HCT116 (cell line): ENCODE results near the gene IFRD1. TPM values are rescaled to one million over a fixed set of nuclear protein-coding genes. Genes with fewer than 3 reads are reported as not detected.

Experiments
- ATAC-seq: fragments of 200-7000 bp; cut with Tn5 transposase; 2 replicates; pipeline ENCODE4 v1.9.1; 2020; ENCODE audit warnings: mild to moderate bottlenecking, moderate library complexity
- BruUV-seq: library from RNA; stranded (reverse); fragments of 400-500 nt; replicated peaks from 2 replicates; lab custom pipeline; 2021; lab: Mats Ljungman, UMichigan
- CTCF ChIA-PET: fragments of 300-600 bp; sonication (Branson Sonifier 250); formaldehyde crosslinking; loops from one replicate; lab custom pipeline; 2021; ENCODE audit warnings: antibody characterized with exemption; lab: Charles Lee
- POLR2A ChIA-PET: fragments of 300-600, 350-600 bp; sonication (Branson Sonifier 250); formaldehyde crosslinking; loops from one replicate; lab custom pipeline; 2021; ENCODE audit warnings: antibody characterized with exemption; lab: Charles Lee
- RAD21 ChIA-PET, 2 experiments: fragments of 300-600 bp; sonication (Branson Sonifier 250); formaldehyde crosslinking; loops; one replicate each; lab custom pipeline; 2023; ENCODE audit warnings: low total read pairs in 2 of 2; ENCODE audit not compliant: uncharacterized antibody in 2 of 2, unreplicated experiment in 2 of 2, low non-redundant PET in 1 of 2; lab: Charles Lee
- DNase-seq: peaks from one replicate; pipeline ENCODE4 v3.0.0-alpha.2; 2010; ENCODE audit warnings: low read depth, low spot score
- H2AFZ ChIP-seq: fragments of 200-600 bp; shearing (Covaris generic), sonication (generic); 2 replicates; pipeline ENCODE4 v1.6.1; 2017; ENCODE audit warnings: low read depth, mixed run types, mixed read lengths, antibody characterized with exemption, low read length; ENCODE audit not compliant: poor library complexity, severe bottlenecking
- H3K27ac ChIP-seq: 2 replicates; pipeline ENCODE4 v1.5.1; 2012; ENCODE audit warnings: low read depth, low read length
- H3K27me3 ChIP-seq: fragments of 200-600 bp; sonication (generic); 2 replicates; pipeline ENCODE4 v1.6.1; 2016; ENCODE audit warnings: mixed run types, low read length, mixed read lengths; ENCODE audit not compliant: insufficient read depth
- H3K36me3 ChIP-seq, 2 experiments: fragments of 200-500 bp in 1 of 2; fragments of 200-600 bp in 1 of 2; sonication (Bioruptor generic) in 1 of 2; sonication (generic) in 1 of 2; 2 replicates each; pipeline versions ENCODE4 v1.5.1 to v1.6.1; 2014 to 2016; ENCODE audit warnings: low read length in 2 of 2, inconsistent platforms in 1 of 2, mixed read lengths in 1 of 2, mixed run types in 1 of 2; ENCODE audit not compliant: insufficient read depth in 2 of 2, control insufficient read depth in 1 of 2
- H3K4me1 ChIP-seq, 2 experiments: fragments of 200-600 bp in 1 of 2; sonication (generic) in 1 of 2; 2 replicates each; pipeline versions ENCODE4 v1.5.1 to v1.6.1; 2012 to 2017; ENCODE audit warnings: low read length in 2 of 2, inconsistent platforms in 1 of 2, mild to moderate bottlenecking in 1 of 2, mixed read lengths in 1 of 2, mixed run types in 1 of 2, moderate library complexity in 1 of 2; ENCODE audit not compliant: insufficient read depth in 2 of 2, control insufficient read depth in 1 of 2
- H3K4me2 ChIP-seq: fragments of 200-600 bp; sonication (generic); 2 replicates; pipeline ENCODE4 v1.6.1; 2017; ENCODE audit warnings: mixed run types, low read length, mixed read lengths
- H3K4me3 ChIP-seq, 2 experiments: fragments of 200-600 bp in 1 of 2; sonication (generic) in 1 of 2; replicated peaks in 1 of 2; 2 replicates each; pipeline ENCODE4 v1.5.1; 2011 to 2016; ENCODE audit warnings: low read length in 2 of 2, control low read depth in 1 of 2, low read depth in 1 of 2, mild to moderate bottlenecking in 1 of 2, mixed read lengths in 1 of 2, mixed run types in 1 of 2
- H3K79me2 ChIP-seq: fragments of 200-600 bp; sonication (generic); 2 replicates; pipeline ENCODE4 v1.6.1; 2017; ENCODE audit warnings: mild to moderate bottlenecking, mixed run types, low read length, moderate library complexity, mixed read lengths; ENCODE audit not compliant: insufficient read depth
- H3K9ac ChIP-seq: fragments of 200-600 bp; sonication (generic); 2 replicates; pipeline ENCODE4 v1.6.1; 2016; ENCODE audit warnings: low read length, mixed read lengths
- H3K9me2 ChIP-seq: fragments of 200-600 bp; sonication (generic), shearing (Covaris generic); 2 replicates; pipeline ENCODE4 v1.6.1; 2017; ENCODE audit warnings: mixed run types, mild to moderate bottlenecking, moderate library complexity; ENCODE audit not compliant: insufficient read depth
- H3K9me3 ChIP-seq, 2 experiments: fragments of 200-500 bp in 1 of 2; fragments of 200-600 bp in 1 of 2; sonication (Bioruptor generic) in 1 of 2; sonication (generic) in 1 of 2; 2 replicates each; pipeline ENCODE4 v1.6.1; 2014 to 2017; ENCODE audit warnings: low read length in 2 of 2, mixed read lengths in 2 of 2, inconsistent platforms in 1 of 2, low read depth in 1 of 2, mild to moderate bottlenecking in 1 of 2, mixed run types in 1 of 2, moderate library complexity in 1 of 2; ENCODE audit not compliant: control insufficient read depth in 1 of 2, insufficient read depth in 1 of 2
- H4K20me1 ChIP-seq: fragments of 200-600 bp; sonication (generic), shearing (Covaris generic); 2 replicates; pipeline ENCODE4 v1.6.1; 2017; ENCODE audit warnings: mixed run types, mild to moderate bottlenecking, moderate library complexity; ENCODE audit not compliant: insufficient read depth
- CBX3 ChIP-seq: IDR thresholded peaks from 2 replicates; pipeline ENCODE4 v1.6.1; 2012; ENCODE audit warnings: low read depth
- CEBPB ChIP-seq: IDR thresholded peaks from 2 replicates; pipeline ENCODE4 v1.6.1; 2012; ENCODE audit warnings: low read depth
- EZH2 ChIP-seq: fragments of 200-600 bp; sonication (generic); IDR thresholded peaks from 2 replicates; pipeline ENCODE4 v1.6.1; 2017; ENCODE audit warnings: antibody characterized with exemption, mixed run types
- JUND ChIP-seq: IDR thresholded peaks from 2 replicates; pipeline ENCODE4 v1.6.1; 2012
- POLR2A ChIP-seq: IDR thresholded peaks from 2 replicates; pipeline ENCODE4 v1.7.0; 2011; ENCODE audit warnings: borderline replicate concordance; ENCODE audit not compliant: insufficient read depth, insufficient read length; ENCODE audit errors: extremely low read depth
- POLR2AphosphoS5 ChIP-seq: IDR thresholded peaks from 2 replicates; pipeline ENCODE4 v1.6.1; 2011; ENCODE audit warnings: mild to moderate bottlenecking, low read depth, low read length, moderate library complexity
- RAD21 ChIP-seq: IDR thresholded peaks from 2 replicates; pipeline ENCODE4 v1.6.1; 2012; ENCODE audit warnings: low read depth, mild to moderate bottlenecking
- SIN3A ChIP-seq: IDR thresholded peaks from 2 replicates; pipeline ENCODE4 v1.6.1; 2012; ENCODE audit warnings: low read depth
- SP1 ChIP-seq: IDR thresholded peaks from 2 replicates; pipeline ENCODE4 v1.6.1; 2012; ENCODE audit warnings: low read depth
- SRF ChIP-seq: IDR thresholded peaks from 2 replicates; pipeline ENCODE4 v1.6.1; 2012; ENCODE audit warnings: low read depth
- TCF7L2 ChIP-seq: IDR thresholded peaks from 2 replicates; pipeline ENCODE4 v1.7.0; 2011; ENCODE audit warnings: borderline replicate concordance, inconsistent platforms; ENCODE audit not compliant: insufficient read depth, insufficient read length; ENCODE audit errors: extremely low read depth
- YY1 ChIP-seq: IDR thresholded peaks from 2 replicates; pipeline ENCODE4 v1.6.1; 2011; ENCODE audit warnings: low read length, low read depth, moderate library complexity, mild to moderate bottlenecking; ENCODE audit not compliant: insufficient replicate concordance; ENCODE audit errors: extremely low read depth
- ZFX ChIP-seq: fragments of 450-650 bp; IDR thresholded peaks from 2 replicates; pipeline ENCODE4 v1.6.1; 2017
- ZNF274 ChIP-seq: fragments of 200-500 bp; sonication (Bioruptor generic); IDR thresholded peaks from 2 replicates; pipeline ENCODE4 v1.6.1; 2014; ENCODE audit warnings: mild to moderate bottlenecking, low read depth, low read length, inconsistent platforms
- intact Hi-C: fragments of 100-400 bp; cut with micrococcal nuclease; formaldehyde crosslinking; loops from 2 replicates; pipeline ENCODE4 v1.10.0; 2022
- total RNA-seq: library from RNA; stranded (reverse); gene quantifications from one replicate; pipeline ENCODE4 v1.2.1, GENCODE V29; 2021; ENCODE audit not compliant: unreplicated experiment
- TF ChIP-seq, protein P1 (sequence below): IDR thresholded peaks from 2 replicates; pipeline ENCODE4 v1.6.1; 2012; ENCODE audit warnings: low read depth

Gene IFRD1
- total RNA-seq, 1 experiment from 2014 or later, result 43.6 TPM

DNA sequence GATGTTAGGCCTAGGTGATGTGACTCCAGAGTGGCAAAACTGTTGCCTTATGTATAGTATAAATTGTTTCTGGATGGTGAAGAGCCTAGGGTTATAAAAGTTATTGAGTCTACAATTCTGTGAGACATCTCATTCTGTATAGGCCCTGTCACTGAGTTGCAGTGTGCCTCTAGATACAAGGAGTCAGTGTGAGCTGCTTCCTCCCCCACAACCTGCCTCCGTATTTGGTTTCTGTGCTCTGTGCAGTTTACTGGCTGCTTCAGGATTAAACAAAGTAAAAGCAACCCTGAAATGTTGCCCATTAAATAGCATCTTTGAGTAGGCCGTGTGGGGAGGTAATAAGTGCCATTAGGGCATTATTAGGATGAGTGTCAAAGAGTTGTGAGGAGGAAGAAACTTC is 1.9 kb upstream of the IFRD1 start:
- peak overlapping the region; percentile 45; the same call in 1 of the 2 replicates for H3K27ac ChIP-seq

More for the DNA sequence above, 1.9 kb upstream of the IFRD1 start:
- TF ChIP-seq JUND, result no peak
- TF ChIP-seq YY1, result no peak
- TF ChIP-seq POLR2AphosphoS5, result no peak
- TF ChIP-seq CEBPB, result no peak
- TF ChIP-seq TCF7L2, result no peak
- TF ChIP-seq RAD21, result no peak
- TF ChIP-seq CBX3, result no peak
- no peak for TF ChIP-seq SRF
- TF ChIP-seq SP1, result no peak
- no peak for TF ChIP-seq POLR2A
- TF ChIP-seq ZFX, result no peak
- no peak for TF ChIP-seq EZH2
- TF ChIP-seq, protein P1, sequence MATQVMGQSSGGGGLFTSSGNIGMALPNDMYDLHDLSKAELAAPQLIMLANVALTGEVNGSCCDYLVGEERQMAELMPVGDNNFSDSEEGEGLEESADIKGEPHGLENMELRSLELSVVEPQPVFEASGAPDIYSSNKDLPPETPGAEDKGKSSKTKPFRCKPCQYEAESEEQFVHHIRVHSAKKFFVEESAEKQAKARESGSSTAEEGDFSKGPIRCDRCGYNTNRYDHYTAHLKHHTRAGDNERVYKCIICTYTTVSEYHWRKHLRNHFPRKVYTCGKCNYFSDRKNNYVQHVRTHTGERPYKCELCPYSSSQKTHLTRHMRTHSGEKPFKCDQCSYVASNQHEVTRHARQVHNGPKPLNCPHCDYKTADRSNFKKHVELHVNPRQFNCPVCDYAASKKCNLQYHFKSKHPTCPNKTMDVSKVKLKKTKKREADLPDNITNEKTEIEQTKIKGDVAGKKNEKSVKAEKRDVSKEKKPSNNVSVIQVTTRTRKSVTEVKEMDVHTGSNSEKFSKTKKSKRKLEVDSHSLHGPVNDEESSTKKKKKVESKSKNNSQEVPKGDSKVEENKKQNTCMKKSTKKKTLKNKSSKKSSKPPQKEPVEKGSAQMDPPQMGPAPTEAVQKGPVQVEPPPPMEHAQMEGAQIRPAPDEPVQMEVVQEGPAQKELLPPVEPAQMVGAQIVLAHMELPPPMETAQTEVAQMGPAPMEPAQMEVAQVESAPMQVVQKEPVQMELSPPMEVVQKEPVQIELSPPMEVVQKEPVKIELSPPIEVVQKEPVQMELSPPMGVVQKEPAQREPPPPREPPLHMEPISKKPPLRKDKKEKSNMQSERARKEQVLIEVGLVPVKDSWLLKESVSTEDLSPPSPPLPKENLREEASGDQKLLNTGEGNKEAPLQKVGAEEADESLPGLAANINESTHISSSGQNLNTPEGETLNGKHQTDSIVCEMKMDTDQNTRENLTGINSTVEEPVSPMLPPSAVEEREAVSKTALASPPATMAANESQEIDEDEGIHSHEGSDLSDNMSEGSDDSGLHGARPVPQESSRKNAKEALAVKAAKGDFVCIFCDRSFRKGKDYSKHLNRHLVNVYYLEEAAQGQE, result no peak
- TF ChIP-seq SIN3A, result no peak
- no peak for TF ChIP-seq ZNF274
- TF ChIP-seq, all 23 proteins: peak for 0
- POLR2A ChIA-PET, result no interaction called here
- Histone ChIP-seq H3K9ac (no peak overlapping the region), H3K9me3 (no peaks in the 10 kb centered on the region), H2AFZ (no peak overlapping the region), H3K36me3 (no peaks in the 10 kb centered on the region), H3K4me1 (peaks cover 18 to 32% of the 10 kb centered on the region in 2 experiments), H3K79me2 (peaks cover 30% of the 10 kb centered on the region), H3K27me3 (no peaks in the 10 kb centered on the region), H3K4me2 (peak overlapping the region; percentile 90), H4K20me1 (no peaks in the 10 kb centered on the region), H3K4me3 (no peak overlapping the region), H3K9me2 (no peaks in the 10 kb centered on the region)
- BruUV-seq, result TSS peak; percentile 37
- RAD21 ChIA-PET, result no interaction called here
- no peak for DNase-seq
- CTCF ChIA-PET, result no interaction called here
- no peak for ATAC-seq
- intact Hi-C loops, result no loop called here
